WTC11 (cell line): ENCODE measurements around the gene AGAP1. TPM values are rescaled to one million over a fixed set of nuclear protein-coding genes. Genes with fewer than 3 reads are reported as not detected.

Source experiments
- ATAC-seq: fragments of 200-7000 bp; cut with Tn5 transposase; 2 replicates; pipeline ENCODE4 v1.10.0; 2021; ENCODE audit warnings: mild to moderate bottlenecking, moderate library complexity
- CTCF ChIA-PET: fragments of 300-600 bp; sonication (Branson Sonifier 250); formaldehyde crosslinking; loops from one replicate; lab custom pipeline; 2021; ENCODE audit warnings: antibody characterized with exemption; lab: Charles Lee
- POLR2A ChIA-PET: fragments of 350-600 bp; sonication (Branson Sonifier 250); formaldehyde crosslinking; loops from one replicate; lab custom pipeline; 2021; ENCODE audit warnings: antibody characterized with exemption; lab: Charles Lee
- DNase-seq: peaks from one replicate; pipeline ENCODE4 v3.0.0; 2021; ENCODE audit warnings: low spot score
- H3K27ac Mint-ChIP-seq: 2 replicates; pipeline ENCODE4 v1.8.0; 2021; ENCODE audit warnings: mixed read lengths
- H3K27me3 Mint-ChIP-seq: 2 replicates; pipeline ENCODE4 v1.8.0; 2021; ENCODE audit warnings: low read depth, mild to moderate bottlenecking, moderate library complexity, mixed read lengths
- H3K36me3 Mint-ChIP-seq: 2 replicates; pipeline ENCODE4 v1.8.0; 2021; ENCODE audit warnings: mixed read lengths
- H3K4me1 Mint-ChIP-seq: 2 replicates; pipeline ENCODE4 v1.8.0; 2022; ENCODE audit warnings: mixed read lengths
- H3K4me3 Mint-ChIP-seq: 2 replicates; pipeline ENCODE4 v1.8.0; 2021; ENCODE audit warnings: mild to moderate bottlenecking, moderate library complexity, mixed read lengths
- H3K9me3 Mint-ChIP-seq: 2 replicates; pipeline ENCODE4 v1.8.0; 2021; ENCODE audit warnings: mixed read lengths
- CDX4 ChIP-seq: fragments of 250-450 bp; sonication (Bioruptor Pico); IDR thresholded peaks from 2 replicates; pipeline ENCODE4 v1.9.0; 2021; ENCODE audit warnings: moderate library complexity, mild to moderate bottlenecking, inconsistent platforms, borderline replicate concordance
- CREB1 ChIP-seq: sonication (generic); formaldehyde crosslinking; IDR thresholded peaks from 2 replicates; pipeline ENCODE4 v1.8.0; 2023; ENCODE audit warnings: mild to moderate bottlenecking, missing genetic modification reagents
- E2F1 ChIP-seq: sonication (generic); formaldehyde crosslinking; IDR thresholded peaks from 2 replicates; pipeline ENCODE4 v1.8.0; 2022; ENCODE audit warnings: mild to moderate bottlenecking, missing genetic modification reagents
- FOXP1 ChIP-seq: sonication (generic); formaldehyde crosslinking; IDR thresholded peaks from 2 replicates; pipeline ENCODE4 v1.8.0; 2022; ENCODE audit warnings: missing genetic modification reagents, mild to moderate bottlenecking, moderate library complexity, borderline replicate concordance
- FOXP4 ChIP-seq: sonication (generic); formaldehyde crosslinking; IDR thresholded peaks from 2 replicates; pipeline ENCODE4 v1.8.0; 2022; ENCODE audit warnings: mild to moderate bottlenecking, missing genetic modification reagents
- HMGXB4 ChIP-seq: sonication (generic); formaldehyde crosslinking; IDR thresholded peaks from 2 replicates; pipeline ENCODE4 v1.8.1; 2023; ENCODE audit warnings: mild to moderate bottlenecking, moderate library complexity, missing genetic modification reagents
- IRF1 ChIP-seq: sonication (generic); formaldehyde crosslinking; IDR thresholded peaks from 2 replicates; pipeline ENCODE4 v1.8.0; 2023; ENCODE audit warnings: missing genetic modification reagents
- IRF2 ChIP-seq: sonication (generic); formaldehyde crosslinking; IDR thresholded peaks from 2 replicates; pipeline ENCODE4 v1.8.0; 2022; ENCODE audit warnings: low read depth, missing genetic modification reagents, borderline replicate concordance
- KAT7 ChIP-seq: sonication (generic); formaldehyde crosslinking; IDR thresholded peaks from 2 replicates; pipeline ENCODE4 v1.8.1; 2023; ENCODE audit warnings: missing genetic modification reagents, mild to moderate bottlenecking, borderline replicate concordance
- MXD4 ChIP-seq: fragments of 250-450 bp; sonication (Bioruptor Pico); IDR thresholded peaks from 2 replicates; pipeline ENCODE4 v1.8.0; 2021; ENCODE audit warnings: mild to moderate bottlenecking, moderate library complexity, borderline replicate concordance
- NR1H2 ChIP-seq: sonication (generic); formaldehyde crosslinking; IDR thresholded peaks from 2 replicates; pipeline ENCODE4 v1.9.0; 2021; ENCODE audit warnings: mild to moderate bottlenecking, moderate library complexity, missing genetic modification reagents
- PRRX2 ChIP-seq: fragments of 250-450 bp; sonication (Bioruptor Pico); IDR thresholded peaks from 2 replicates; pipeline ENCODE4 v1.8.0; 2021; ENCODE audit warnings: mild to moderate bottlenecking
- TCF7 ChIP-seq: sonication (generic); formaldehyde crosslinking; IDR thresholded peaks from 2 replicates; pipeline ENCODE4 v1.8.0; 2022; ENCODE audit warnings: mild to moderate bottlenecking, low read depth, missing genetic modification reagents, moderate library complexity
- ZBTB43 ChIP-seq: sonication (generic); formaldehyde crosslinking; IDR thresholded peaks from 2 replicates; pipeline ENCODE4 v1.8.1; 2023; ENCODE audit warnings: mild to moderate bottlenecking, missing genetic modification reagents
- total RNA-seq: library from RNA; stranded (reverse); gene quantifications from 3 replicates; pipeline ENCODE4 v1.2.3, GENCODE V29; 2021

The AGAP1 gene
- total RNA-seq, 1 experiment from 2014 or later = 49.3 TPM

- Mint-ChIP-seq H3K27ac (no peak overlapping the region; the same call in 1 of the 2 replicates), H3K36me3 (peaks cover 30% of the 10 kb centered on the region), H3K27me3 (no peaks in the 10 kb centered on the region), H3K9me3 (no peaks in the 10 kb centered on the region), H3K4me1 (peaks cover 52% of the 10 kb centered on the region), H3K4me3 (peak overlapping the region; percentile 13; the same call in 1 of the 2 replicates)
- ChIA-PET CTCF (no interaction called here), POLR2A (no interaction called here)
- no peak for DNase-seq
- no peak for TF ChIP-seq MXD4 (CRISPR knock-in tag)
- no peak for ATAC-seq
These were observed 317.0 kb downstream of the AGAP1 start for GRCh38 chr2:235810846-235811245.

GRCh38 chr2:235811446-235812184 lies 317.8 kb downstream of the AGAP1 start:
- no peaks in the 10 kb centered on the region for H3K9me3 Mint-ChIP-seq
- POLR2A ChIA-PET = no interaction called here
- H3K36me3 Mint-ChIP-seq = peaks cover 30% of the 10 kb centered on the region
- CTCF ChIA-PET = no interaction called here
- no peaks in the 10 kb centered on the region for H3K27me3 Mint-ChIP-seq
- no peak for DNase-seq
- H3K27ac Mint-ChIP-seq = peak overlapping the region; percentile 72; the same call in 1 of the 2 replicates
- no peak overlapping the region; the same call in 1 of the 2 replicates for H3K4me3 Mint-ChIP-seq
- ATAC-seq = no peak
- TF ChIP-seq NR1H2 (CRISPR knock-in tag) (no peak), TCF7 (CRISPR knock-in tag) (no peak), CDX4 (CRISPR knock-in tag) (no peak), FOXP1 (CRISPR knock-in tag) (no peak), KAT7 (CRISPR knock-in tag) (no peak), E2F1 (CRISPR knock-in tag) (no peak), ZBTB43 (no peak)
- TF ChIP-seq, all 79 proteins: peak for 0
- H3K4me1 Mint-ChIP-seq = peaks cover 44% of the 10 kb centered on the region

GRCh38 chr2:235812185-235812665 lies 318.4 kb downstream of the AGAP1 start:
- CTCF ChIA-PET = no interaction called here
- POLR2A ChIA-PET = no interaction called here
- TF ChIP-seq HMGXB4 (CRISPR knock-in tag) (no peak), CREB1 (no peak), E2F1 (CRISPR knock-in tag) (no peak), IRF1 (no peak), IRF2 (CRISPR knock-in tag) (no peak), PRRX2 (no peak), FOXP4 (CRISPR knock-in tag) (no peak)
- Mint-ChIP-seq H3K36me3 (peaks cover 30% of the 10 kb centered on the region), H3K27me3 (no peaks in the 10 kb centered on the region), H3K4me1 (peaks cover 38% of the 10 kb centered on the region), H3K27ac (peak overlapping the region; percentile 44; the same call in 1 of the 2 replicates), H3K9me3 (no peaks in the 10 kb centered on the region), H3K4me3 (no peak overlapping the region)
- no peak for DNase-seq
- ATAC-seq = no peak
